ENCODE results near the gene ROR1. TPM values are rescaled to one million over a fixed set of nuclear protein-coding genes. Genes with fewer than 3 reads are reported as not detected.

ROR1 gene
- total RNA-seq, 2 donors from 2014 or later = 12.9 to 40.8 TPM

GRCh38 chr1:63870152-63870551 is 96.3 kb downstream of the ROR1 start:
- TF ChIP-seq CTCF (IDR thresholded peaks at IDR 0.05) = no peak
- H3K36me3 ChIP-seq = no peaks in the 10 kb centered on the region
- no peak overlapping the region for H3K27ac ChIP-seq
- DNase-seq (ENCODE audit: low spot score) = no peak
- no peaks in the 10 kb centered on the region for H3K27me3 ChIP-seq
- no peaks in the 10 kb centered on the region for H3K9me3 ChIP-seq
- no peak overlapping the region for H3K4me3 ChIP-seq
- H3K4me1 ChIP-seq = peaks cover 0 to 3% of the 10 kb centered on the region in 2 donors

GRCh38 chr1:63871463-63871862 is 97.6 kb downstream of the ROR1 start:
- peaks cover 0 to 3% of the 10 kb centered on the region in 2 donors for H3K4me1 ChIP-seq
- no peak overlapping the region for H3K27ac ChIP-seq
- no peak for DNase-seq (ENCODE audit: low spot score)
- no peaks in the 10 kb centered on the region for H3K36me3 ChIP-seq
- no peak for TF ChIP-seq CTCF (IDR thresholded peaks at IDR 0.05)
- no peaks in the 10 kb centered on the region for H3K9me3 ChIP-seq
- H3K4me3 ChIP-seq = no peak overlapping the region
- H3K27me3 ChIP-seq = no peaks in the 10 kb centered on the region

DNA sequence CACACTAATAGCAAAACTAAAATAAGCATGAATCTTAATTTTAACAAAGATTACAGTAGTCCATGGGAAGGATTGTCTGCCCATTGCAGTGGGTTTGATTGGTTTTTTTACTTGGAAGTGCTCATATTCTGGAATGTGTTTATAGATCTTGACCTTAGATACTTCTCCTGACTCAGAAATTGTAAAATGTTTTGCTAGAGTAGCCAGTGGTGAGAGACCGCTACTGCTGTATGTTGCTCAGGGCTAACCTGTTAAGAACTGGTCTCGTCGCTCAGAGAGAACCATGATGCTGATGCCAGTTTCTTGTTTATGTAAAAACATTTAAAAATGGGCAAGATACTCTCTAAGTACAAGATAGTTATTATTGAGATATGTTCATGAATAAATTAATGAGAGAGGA is 99.9 kb downstream of the ROR1 start:
- Histone ChIP-seq H3K4me1 (peaks cover 0 to 5% of the 10 kb centered on the region in 2 donors), H3K27ac (peak overlapping the region in 1 of 2 donors; percentile 27), H3K4me3 (no peak overlapping the region), H3K27me3 (no peaks in the 10 kb centered on the region), H3K36me3 (no peaks in the 10 kb centered on the region), H3K9me3 (no peaks in the 10 kb centered on the region)
- TF ChIP-seq CTCF (IDR thresholded peaks at IDR 0.05) = no peak
- no peak for DNase-seq (ENCODE audit: low spot score)

DNA sequence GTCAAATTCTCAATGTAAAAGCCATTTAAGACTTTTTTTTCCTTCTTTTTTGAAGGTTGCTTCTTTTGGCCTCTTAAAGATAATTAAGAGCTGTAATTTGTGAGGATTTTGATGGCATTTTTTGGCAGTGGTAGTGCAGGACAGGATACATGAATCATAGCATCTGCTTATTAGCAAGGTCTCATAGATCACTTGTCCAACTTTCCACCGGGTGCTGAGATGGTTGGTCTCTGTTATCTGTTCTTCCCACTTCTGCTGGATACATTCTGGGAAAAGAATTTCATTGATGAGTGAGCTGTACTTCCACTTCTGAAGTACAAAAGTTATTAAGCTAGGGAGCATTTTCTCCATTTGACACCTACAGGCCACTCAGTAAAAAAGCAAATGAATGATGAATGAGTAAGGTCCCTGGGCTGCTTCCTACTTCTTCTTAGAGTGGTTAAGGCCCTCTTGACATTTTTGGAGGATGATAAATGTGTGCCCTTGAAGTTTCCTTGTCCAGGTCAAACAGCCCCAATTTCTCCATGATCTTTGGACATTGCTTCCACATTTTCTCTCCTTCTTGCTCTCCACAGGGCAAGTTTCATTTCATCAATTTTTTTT is 100.6 kb downstream of the ROR1 start:
- DNase-seq (ENCODE audit: low spot score) = no peak
- H3K4me1 ChIP-seq = peaks cover 0 to 6% of the 10 kb centered on the region in 2 donors
- peak overlapping the region in 1 of 2 donors; percentile 27 for H3K27ac ChIP-seq

GRCh38 chr1:63875636-63876035 is 101.8 kb downstream of the ROR1 start:
- DNase-seq (ENCODE audit: low spot score) = no peak
- TF ChIP-seq CTCF (IDR thresholded peaks at IDR 0.05) = no peak
- H3K27ac ChIP-seq = no peak overlapping the region
- no peaks in the 10 kb centered on the region for H3K9me3 ChIP-seq
- H3K27me3 ChIP-seq = no peaks in the 10 kb centered on the region
- no peaks in the 10 kb centered on the region for H3K36me3 ChIP-seq
- no peak overlapping the region for H3K4me3 ChIP-seq
- H3K4me1 ChIP-seq = peaks cover 0 to 10% of the 10 kb centered on the region in 2 donors

More for the DNA sequence above, 100.6 kb downstream of the ROR1 start:
- H3K27me3 ChIP-seq = no peaks in the 10 kb centered on the region
- H3K9me3 ChIP-seq = no peaks in the 10 kb centered on the region
- H3K36me3 ChIP-seq = no peaks in the 10 kb centered on the region
- H3K4me3 ChIP-seq = no peak overlapping the region
- no peak for TF ChIP-seq CTCF (IDR thresholded peaks at IDR 0.05)

Measured in right atrium auricular region (tissue), 2 donors.